GM12878 (cell line): Measurements from ENCODE around the gene CHN1. TPM values are rescaled to one million over a fixed set of nuclear protein-coding genes. Genes with fewer than 3 reads are reported as not detected.

Experiments used
- ATAC-seq: fragments of 200-7000 bp; cut with Tn5 transposase; 3 replicates; pipeline ENCODE4 v1.9.1; 2020; ENCODE audit warnings: mild to moderate bottlenecking, moderate library complexity
- BruUV-seq: library from RNA; stranded (reverse); fragments of 400-500 nt; replicated peaks from 2 replicates; lab custom pipeline; 2021; lab: Mats Ljungman, UMichigan
- CTCF ChIA-PET: fragments of 300-600 bp; sonication (Branson Sonifier 250); formaldehyde crosslinking; extraction: SDS; loops from one replicate; lab custom pipeline; 2021; ENCODE audit warnings: inconsistent platforms; lab: Yijun Ruan, JAX
- POLR2A ChIA-PET: fragments of 350-600 bp; formaldehyde crosslinking; extraction: SDS; loops from one replicate; lab custom pipeline; 2021; ENCODE audit warnings: inconsistent platforms; lab: Charles Lee
- RAD21 ChIA-PET: fragments of 300-600 bp; sonication (Branson Sonifier 250); formaldehyde crosslinking; loops from one replicate; lab custom pipeline; 2023; ENCODE audit warnings: antibody characterized with exemption; ENCODE audit not compliant: unreplicated experiment; lab: Charles Lee
- SMC1A ChIA-PET: fragments of 300-600 bp; sonication (Branson Sonifier 250); formaldehyde crosslinking; loops from one replicate; lab custom pipeline; 2023; ENCODE audit not compliant: unreplicated experiment, uncharacterized antibody; lab: Charles Lee
- DNase-seq: peaks from one replicate; pipeline ENCODE4 v3.0.0-alpha.2; 2011; ENCODE audit warnings: low read depth, low spot score
- FAIRE-seq: peaks from 3 replicates; lab custom pipeline; 2011; peaks lifted over from hg19 to GRCh38; lab: Jason Lieb, UNC
- H2AFZ ChIP-seq: 2 replicates; pipeline ENCODE4 v1.6.0; 2011; ENCODE audit warnings: low read depth, low read length, control low read depth; ENCODE audit not compliant: control insufficient read depth
- H3K27ac ChIP-seq: 2 replicates; pipeline ENCODE4 v1.5.1; 2011; ENCODE audit warnings: control low read depth; ENCODE audit not compliant: control insufficient read depth, insufficient read depth
- H3K27me3 ChIP-seq, 2 experiments: replicated peaks in 1 of 2; 2 replicates each; pipeline versions ENCODE4 v1.6.0 to v1.6.1; 2011; ENCODE audit warnings: low read length in 1 of 2; ENCODE audit not compliant: control insufficient read depth in 2 of 2, insufficient read depth in 2 of 2
- H3K36me3 ChIP-seq, 2 experiments: 2 replicates each; pipeline ENCODE4 v1.5.1; 2011; ENCODE audit warnings: low read length in 1 of 2; ENCODE audit not compliant: control insufficient read depth in 2 of 2, insufficient read depth in 2 of 2
- H3K4me1 ChIP-seq: 2 replicates; pipeline ENCODE4 v1.6.1; 2011; ENCODE audit warnings: mild to moderate bottlenecking, low read length, moderate library complexity, mixed read lengths; ENCODE audit not compliant: control insufficient read depth, insufficient read depth
- H3K4me2 ChIP-seq: 2 replicates; pipeline ENCODE4 v1.6.0; 2011; ENCODE audit warnings: control low read depth; ENCODE audit not compliant: control insufficient read depth, insufficient read depth
- H3K4me3 ChIP-seq: fragments of 200-600 bp; sonication (generic); 2 replicates; pipeline ENCODE4 v1.5.1; 2016
- H3K79me2 ChIP-seq: 2 replicates; pipeline ENCODE4 v1.6.0; 2011; ENCODE audit warnings: low read length; ENCODE audit not compliant: control insufficient read depth, insufficient read depth
- H3K9ac ChIP-seq: 2 replicates; pipeline ENCODE4 v1.8.0; 2011; ENCODE audit warnings: low read length, control low read depth, mixed read lengths; ENCODE audit not compliant: control insufficient read depth, insufficient read depth
- H3K9me3 ChIP-seq: replicated peaks from 3 replicates; pipeline ENCODE4 v1.5.1; 2011; ENCODE audit warnings: mild to moderate bottlenecking, low read length; ENCODE audit not compliant: control insufficient read depth, insufficient read depth
- H4K20me1 ChIP-seq: 2 replicates; pipeline ENCODE4 v1.6.0; 2011; ENCODE audit not compliant: control insufficient read depth, insufficient read depth
- BRCA1 ChIP-seq: IDR thresholded peaks from 2 replicates; pipeline ENCODE4 v1.6.1; 2011; ENCODE audit warnings: low read depth, low read length, improper control_type of control experiment
- CREB1 ChIP-seq: IDR thresholded peaks from 2 replicates; pipeline ENCODE4 v1.6.1; 2012; ENCODE audit warnings: low read depth, mild to moderate bottlenecking, inconsistent platforms
- EP300 ChIP-seq, 2 experiments: fragments of 150-350 bp in 1 of 2; IDR thresholded peaks; 2 replicates each; pipeline ENCODE4 v1.6.1; 2011 to 2012; ENCODE audit warnings: low read depth in 2 of 2, low read length in 2 of 2, borderline replicate concordance in 1 of 2, improper control_type of control experiment in 1 of 2, inconsistent platforms in 1 of 2; ENCODE audit not compliant: control insufficient read depth in 1 of 2
- IKZF1 ChIP-seq: fragments of 450-650 bp; conservative IDR thresholded peaks from 2 replicates; pipeline ENCODE4 v1.6.1; 2017; ENCODE audit warnings: antibody characterized with exemption, mild to moderate bottlenecking
- MAX ChIP-seq: IDR thresholded peaks from 2 replicates; pipeline ENCODE4 v1.6.1; 2012; ENCODE audit warnings: low read depth, low read length, improper control_type of control experiment
- MEF2B ChIP-seq: fragments of 450-650 bp; IDR thresholded peaks from 2 replicates; pipeline ENCODE4 v1.6.1; 2018; ENCODE audit warnings: mild to moderate bottlenecking, moderate library complexity; ENCODE audit not compliant: partially characterized antibody, poor library complexity, severe bottlenecking
- SMARCA5 ChIP-seq: fragments of 450-650 bp; IDR thresholded peaks from 2 replicates; pipeline ENCODE4 v1.6.1; 2017; ENCODE audit warnings: mild to moderate bottlenecking
- TCF12 ChIP-seq: IDR thresholded peaks from 2 replicates; pipeline ENCODE4 v1.6.1; 2011; ENCODE audit warnings: low read depth, mild to moderate bottlenecking, low read length
- WGBS: methylation state at CpG from one replicate; pipeline ENCODE4 v1.1.6; 2016; ENCODE audit warnings: low lambda C conversion rate; ENCODE audit not compliant: insufficient replicate concordance, insufficient coverage; ENCODE audit errors: missing lambda C conversion rate; 5-methylcytosine and 5-hydroxymethylcytosine counted together
- in situ Hi-C: fragments of 300-500 bp; cut with MboI; formaldehyde crosslinking; loops from 9 replicates; pipeline ENCODE4 v1.14.3; 2018; ENCODE audit warnings: mixed read lengths
- intact Hi-C: fragments of 100-400 bp; cut with micrococcal nuclease; formaldehyde crosslinking; loops from one replicate; pipeline ENCODE4 v1.14.2; 2022; ENCODE audit not compliant: unreplicated experiment
- polyA plus RNA-seq, 11 experiments: library from polyadenylated mRNA; depleted of rRNA in 4 of 11; unstranded in 6 of 11; stranded (reverse) in 5 of 11; fragments of >200 nt; fragmentation: Nextera tagmentation in 4 of 11; fragmentation: Illumina TruSeq in 1 of 11; extraction: Ambion mirVana in 4 of 11; extraction: Trizol in 1 of 11; gene quantifications; 1 replicate in 1 of 11; 2 replicates in 10 of 11; pipeline versions ENCODE4 v1.2.1 to v1.2.3, GENCODE V29; 2011 to 2016; ENCODE audit warnings: inconsistent platforms in 2 of 11, missing spikeins in 2 of 11, low read depth in 1 of 11
- total RNA-seq, 4 experiments: library from RNA; depleted of rRNA in 3 of 4; stranded (reverse); fragments of >200 nt in 3 of 4; fragmentation: Illumina TruSeq in 1 of 4; extraction: Trizol in 1 of 4; gene quantifications; 2 replicates each; pipeline versions ENCODE4 v1.2.1 to v1.2.3, GENCODE V29; 2013 to 2021
- TF ChIP-seq, protein P1 (sequence below), 3 experiments: IDR thresholded peaks in 2 of 3; conservative IDR thresholded peaks in 1 of 3; 2 replicates each; pipeline ENCODE4 v1.5.1; 2011; ENCODE audit warnings: low read depth in 3 of 3, low read length in 3 of 3, mild to moderate bottlenecking in 3 of 3, control low read depth in 2 of 3, moderate library complexity in 2 of 3, inconsistent platforms in 1 of 3, mixed read lengths in 1 of 3; ENCODE audit not compliant: control insufficient read depth in 2 of 3, insufficient read depth in 1 of 3; ENCODE audit errors: extremely low read depth in 1 of 3
- TF ChIP-seq, protein P2 (sequence below): fragments of 450-650 bp; IDR thresholded peaks from 2 replicates; pipeline ENCODE4 v1.6.1; 2017; ENCODE audit warnings: mild to moderate bottlenecking, low read depth, inconsistent platforms; ENCODE audit not compliant: poor library complexity, severe bottlenecking
- TF ChIP-seq, protein P3 (sequence below): IDR thresholded peaks from 2 replicates; pipeline ENCODE4 v1.6.1; 2011; ENCODE audit warnings: borderline replicate concordance, low read depth, mild to moderate bottlenecking, moderate library complexity, mixed read lengths, low read length; ENCODE audit not compliant: insufficient read depth; ENCODE audit errors: extremely low read length

CHN1 gene
- total and polyA plus RNA-seq, 10 of the 15 experiments (the other 5 are each of a cell fraction or from before 2014, with no cell fraction given): 0.18 to 0.92 (median 0.53) TPM; not detected in 1

DNA sequence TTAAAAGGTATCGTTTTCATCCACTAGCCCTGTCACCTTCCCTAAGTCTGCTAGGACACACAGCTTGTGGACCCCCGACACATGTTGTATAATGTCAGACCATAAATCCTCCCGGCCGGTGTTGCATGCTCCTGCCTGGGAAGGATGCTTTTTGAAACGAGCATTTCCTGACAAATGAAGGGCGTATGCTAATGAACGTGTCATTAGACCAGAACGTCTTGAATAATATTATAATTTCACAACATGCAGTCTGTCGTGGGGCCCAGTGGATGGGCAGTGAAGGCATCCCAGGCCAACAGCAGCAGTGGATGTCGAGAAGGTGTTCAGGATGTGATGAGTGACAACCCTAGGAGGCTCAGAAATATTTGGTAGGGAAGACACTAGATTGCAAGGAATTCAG lies 248.4 kb downstream of the CHN1 start (continued):
- TF ChIP-seq, protein P1, sequence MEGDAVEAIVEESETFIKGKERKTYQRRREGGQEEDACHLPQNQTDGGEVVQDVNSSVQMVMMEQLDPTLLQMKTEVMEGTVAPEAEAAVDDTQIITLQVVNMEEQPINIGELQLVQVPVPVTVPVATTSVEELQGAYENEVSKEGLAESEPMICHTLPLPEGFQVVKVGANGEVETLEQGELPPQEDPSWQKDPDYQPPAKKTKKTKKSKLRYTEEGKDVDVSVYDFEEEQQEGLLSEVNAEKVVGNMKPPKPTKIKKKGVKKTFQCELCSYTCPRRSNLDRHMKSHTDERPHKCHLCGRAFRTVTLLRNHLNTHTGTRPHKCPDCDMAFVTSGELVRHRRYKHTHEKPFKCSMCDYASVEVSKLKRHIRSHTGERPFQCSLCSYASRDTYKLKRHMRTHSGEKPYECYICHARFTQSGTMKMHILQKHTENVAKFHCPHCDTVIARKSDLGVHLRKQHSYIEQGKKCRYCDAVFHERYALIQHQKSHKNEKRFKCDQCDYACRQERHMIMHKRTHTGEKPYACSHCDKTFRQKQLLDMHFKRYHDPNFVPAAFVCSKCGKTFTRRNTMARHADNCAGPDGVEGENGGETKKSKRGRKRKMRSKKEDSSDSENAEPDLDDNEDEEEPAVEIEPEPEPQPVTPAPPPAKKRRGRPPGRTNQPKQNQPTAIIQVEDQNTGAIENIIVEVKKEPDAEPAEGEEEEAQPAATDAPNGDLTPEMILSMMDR (IDR thresholded peaks at IDR 0.05 in 2 of 3, conservative IDR thresholded peaks at IDR 0.05 in 1 of 3; ENCODE audit: control insufficient read depth in 2 of 3, extremely low read depth in 1 of 3, insufficient read depth in 1 of 3, low read depth in 3 of 3, low read length in 3 of 3): no peak
- no peak for TF ChIP-seq BRCA1
- TF ChIP-seq, protein P2, sequence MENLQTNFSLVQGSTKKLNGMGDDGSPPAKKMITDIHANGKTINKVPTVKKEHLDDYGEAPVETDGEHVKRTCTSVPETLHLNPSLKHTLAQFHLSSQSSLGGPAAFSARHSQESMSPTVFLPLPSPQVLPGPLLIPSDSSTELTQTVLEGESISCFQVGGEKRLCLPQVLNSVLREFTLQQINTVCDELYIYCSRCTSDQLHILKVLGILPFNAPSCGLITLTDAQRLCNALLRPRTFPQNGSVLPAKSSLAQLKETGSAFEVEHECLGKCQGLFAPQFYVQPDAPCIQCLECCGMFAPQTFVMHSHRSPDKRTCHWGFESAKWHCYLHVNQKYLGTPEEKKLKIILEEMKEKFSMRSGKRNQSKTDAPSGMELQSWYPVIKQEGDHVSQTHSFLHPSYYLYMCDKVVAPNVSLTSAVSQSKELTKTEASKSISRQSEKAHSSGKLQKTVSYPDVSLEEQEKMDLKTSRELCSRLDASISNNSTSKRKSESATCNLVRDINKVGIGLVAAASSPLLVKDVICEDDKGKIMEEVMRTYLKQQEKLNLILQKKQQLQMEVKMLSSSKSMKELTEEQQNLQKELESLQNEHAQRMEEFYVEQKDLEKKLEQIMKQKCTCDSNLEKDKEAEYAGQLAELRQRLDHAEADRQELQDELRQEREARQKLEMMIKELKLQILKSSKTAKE: no peak
- TF ChIP-seq, protein P3, sequence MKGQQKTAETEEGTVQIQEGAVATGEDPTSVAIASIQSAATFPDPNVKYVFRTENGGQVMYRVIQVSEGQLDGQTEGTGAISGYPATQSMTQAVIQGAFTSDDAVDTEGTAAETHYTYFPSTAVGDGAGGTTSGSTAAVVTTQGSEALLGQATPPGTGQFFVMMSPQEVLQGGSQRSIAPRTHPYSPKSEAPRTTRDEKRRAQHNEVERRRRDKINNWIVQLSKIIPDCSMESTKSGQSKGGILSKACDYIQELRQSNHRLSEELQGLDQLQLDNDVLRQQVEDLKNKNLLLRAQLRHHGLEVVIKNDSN: no peak

- FAIRE-seq: no peak
- POLR2A ChIA-PET: no interaction called here
- H3K36me3 ChIP-seq: no peaks in the 10 kb centered on the region
- WGBS: 4% methylated on average over 13 of the region's 13 CpGs
- no peak overlapping the region for H3K27ac ChIP-seq
- no peak overlapping the region for H3K4me3 ChIP-seq
- ATAC-seq: peak; percentile 61
- RAD21 ChIA-PET: interaction anchor here (1.3 to 1.5 kb wide), 2 partner anchors 11 to 18 kb away, joined by 3 to 4 read pairs; partner anchors contain the start of gene CHRNA1
- in situ Hi-C loops: no loop called here
- no TSS peak for BruUV-seq
- intact Hi-C loops: no loop called here
- peak; percentile 27 for DNase-seq
- H3K9ac ChIP-seq: no peak overlapping the region
- peaks cover 0 to 3% of the 10 kb centered on the region in 2 experiments; a peak in 2 of 4 replicates for H3K27me3 ChIP-seq
- SMC1A ChIA-PET: interaction anchor here (1.3 to 1.6 kb wide), 2 partner anchors 12 to 22 kb away, joined by 5 read pairs; no protein-coding TSS in a partner anchor
- peaks cover 24% of the 10 kb centered on the region for H3K4me1 ChIP-seq
- H4K20me1 ChIP-seq: no peaks in the 10 kb centered on the region
- peak overlapping the region; percentile 45 for H3K4me2 ChIP-seq
- no peaks in the 10 kb centered on the region for H3K79me2 ChIP-seq
- no peak overlapping the region for H2AFZ ChIP-seq
- CTCF ChIA-PET: interaction anchor here (0.6 to 2.1 kb wide), 5 partner anchors 10 to 54 kb away, joined by 3 to 11 read pairs (median 5); partner anchors contain the start of gene CHRNA1
- no peaks in the 10 kb centered on the region for H3K9me3 ChIP-seq
- TF ChIP-seq SMARCA5 (0 out of 2 replicates have a peak, but pooled peaks have one; percentile 36), MEF2B (peak; percentile 85), CREB1 (peak; percentile 48; the same call in 1 of the 2 replicates), IKZF1 (peak; percentile 50), EP300 (IDR thresholded peaks at IDR 0.05; ENCODE audit: borderline replicate concordance in 1 of 2, control insufficient read depth in 1 of 2, low read depth in 2 of 2, low read length in 2 of 2) (peak in 1 of 2 experiments; percentile 75; a peak in 1 of 4 replicates), MAX (no peak), TCF12 (0 out of 2 replicates have a peak, but pooled peaks have one; percentile 21)
- TF ChIP-seq, protein P1 (IDR thresholded peaks at IDR 0.05 in 2 of 3, conservative IDR thresholded peaks at IDR 0.05 in 1 of 3; ENCODE audit: control insufficient read depth in 2 of 3, extremely low read depth in 1 of 3, insufficient read depth in 1 of 3, low read depth in 3 of 3, low read length in 3 of 3): no peak
Observed at GRCh38 chr2:174753038-174753633, 252.0 kb downstream of the CHN1 start.
